Caki2 (cell line): ENCODE results near the gene CDK5R1. TPM values are rescaled to one million over a fixed set of nuclear protein-coding genes. Genes with fewer than 3 reads are reported as not detected.
"Not testable (repeated sequence)": the region's sequence is repeated elsewhere in the genome, so short reads cannot be mapped to it uniquely, and the experiment has no call there.

Experiments used
- DNase-seq: peaks from one replicate; pipeline ENCODE4 v3.0.0-alpha.2; 2015; ENCODE audit warnings: low read depth
- in situ Hi-C: cut with HindIII; loops from 2 replicates; pipeline ENCODE4 v1.10.0; 2016; ENCODE audit warnings: low sequenced_read_pairs, low pct_unique_long_range_greater_than_20kb, mixed read lengths
- total RNA-seq: library from RNA; depleted of rRNA; stranded (reverse); fragments of >200 nt; shearing (Covaris generic); gene quantifications from 2 replicates; pipeline ENCODE4 v1.2.3, GENCODE V29; 2014; ENCODE audit warnings: low replicate concordance; rRNA removed

Gene CDK5R1
- total RNA-seq: 0.87 and 4.5 TPM in 2 replicates

DNA sequence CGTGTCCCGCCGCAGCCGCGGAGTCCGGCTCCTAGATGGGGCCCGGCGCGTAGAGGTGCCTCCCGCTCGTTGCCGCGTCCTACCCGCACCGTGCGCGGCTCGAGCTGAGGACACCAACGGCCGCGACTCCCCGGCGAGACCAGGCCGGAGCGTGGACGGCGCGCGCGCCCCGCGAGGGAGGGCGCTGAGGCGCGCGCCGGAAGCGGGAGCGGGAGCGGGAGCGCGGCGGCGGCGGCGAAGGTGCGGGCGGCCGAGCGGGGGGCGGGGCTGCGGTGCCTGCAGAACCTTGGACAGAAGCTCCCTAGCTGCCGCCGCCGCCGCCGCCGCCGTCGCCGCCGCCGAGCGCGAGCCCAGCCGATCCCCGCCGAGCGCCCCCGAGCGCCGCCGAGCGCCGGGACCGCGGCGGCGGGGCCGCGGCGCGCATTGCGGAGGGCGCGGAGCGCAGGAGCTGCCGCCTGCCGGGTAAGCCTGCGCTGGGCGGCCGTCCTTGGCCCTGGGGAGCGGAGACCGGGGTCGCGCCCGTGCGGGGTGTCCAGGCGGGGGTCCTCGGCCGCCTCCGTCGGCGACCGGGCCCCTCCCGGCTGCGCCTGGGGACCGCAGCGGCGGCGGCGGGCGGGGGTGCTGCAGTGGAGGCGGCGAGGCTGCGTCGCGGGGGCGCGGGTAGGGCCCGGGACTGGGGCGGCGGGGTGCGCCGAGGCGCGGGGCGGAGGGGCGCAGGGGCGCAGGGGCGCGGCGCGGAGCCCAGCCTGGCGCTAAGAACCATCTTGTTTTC is at the start of gene CDK5R1:
Gene CDK5R1, plus strand, starts transcription at position 293 of the 772 bp plus-strand sequence. CDS start 628 bp downstream, outside the sequence.
- DNase-seq: no peak
- in situ Hi-C loops: no loop called here

DNA sequence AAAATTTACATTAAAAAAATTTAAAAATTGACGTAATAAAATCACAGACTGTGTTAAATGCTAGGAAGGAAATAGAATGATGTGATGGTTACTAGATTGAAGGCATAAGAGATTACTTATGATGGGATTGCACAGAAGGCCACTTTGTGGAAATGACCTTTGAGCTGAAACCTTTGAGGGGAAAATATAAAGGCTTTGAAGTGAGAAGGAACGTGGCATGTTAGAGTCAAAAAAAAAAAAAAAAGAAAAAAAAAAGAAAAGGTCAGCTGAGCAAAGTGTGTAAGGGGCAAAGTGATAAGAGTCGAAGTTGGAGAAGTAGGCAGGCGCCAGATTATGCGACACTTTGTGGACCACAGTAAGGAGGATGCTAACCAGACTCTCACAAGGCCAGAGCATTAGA is 46.1 kb upstream of the CDK5R1 start:
- in situ Hi-C loops: no loop called here
- no peak for DNase-seq

DNA sequence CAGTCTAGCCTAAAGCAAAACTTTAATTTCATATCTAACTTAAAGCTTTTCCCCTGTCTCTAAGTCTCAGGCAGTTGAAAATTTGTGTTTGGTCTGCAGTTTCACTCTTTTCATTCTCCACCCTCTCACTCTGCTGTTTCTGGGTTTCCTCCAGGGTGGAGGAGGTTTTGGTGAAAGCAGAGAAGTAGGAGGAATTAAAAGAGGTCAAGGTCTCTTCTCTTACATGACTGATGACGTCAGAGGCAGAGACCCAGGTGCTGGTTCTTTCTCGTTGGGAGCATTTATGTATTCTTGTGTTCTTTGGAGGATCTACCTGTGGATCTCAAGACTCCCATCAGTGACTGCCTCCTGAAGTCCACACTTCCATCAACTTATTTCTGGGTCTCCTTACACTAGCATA is 44.9 kb upstream of the CDK5R1 start:
- no peak for DNase-seq
- in situ Hi-C loops: no loop called here

DNA sequence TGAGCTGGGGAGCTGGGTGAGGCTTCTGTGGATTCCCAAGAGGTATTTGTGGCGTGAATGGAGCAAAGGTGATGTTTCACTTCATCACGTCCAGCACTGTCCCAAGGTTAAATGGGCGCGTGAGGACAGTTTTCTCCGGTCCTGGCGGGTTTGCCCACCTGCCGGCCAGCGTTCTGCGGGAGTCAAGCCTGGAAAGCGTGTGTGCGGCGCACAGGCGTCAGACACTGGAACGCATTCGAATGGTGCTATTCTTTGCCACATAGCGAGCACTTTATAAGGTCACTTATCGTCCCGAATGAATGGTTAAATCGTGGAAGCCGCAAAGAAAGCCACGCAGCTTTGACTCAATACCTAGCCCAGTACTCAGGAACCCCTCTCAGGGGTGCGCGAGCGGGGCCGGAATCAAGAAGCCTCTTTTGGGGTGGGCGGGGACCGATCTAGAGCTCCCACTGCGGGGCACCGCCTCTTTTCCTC is 42.9 kb upstream of the CDK5R1 start:
- DNase-seq: no peak
- in situ Hi-C loops: no loop called here

DNA sequence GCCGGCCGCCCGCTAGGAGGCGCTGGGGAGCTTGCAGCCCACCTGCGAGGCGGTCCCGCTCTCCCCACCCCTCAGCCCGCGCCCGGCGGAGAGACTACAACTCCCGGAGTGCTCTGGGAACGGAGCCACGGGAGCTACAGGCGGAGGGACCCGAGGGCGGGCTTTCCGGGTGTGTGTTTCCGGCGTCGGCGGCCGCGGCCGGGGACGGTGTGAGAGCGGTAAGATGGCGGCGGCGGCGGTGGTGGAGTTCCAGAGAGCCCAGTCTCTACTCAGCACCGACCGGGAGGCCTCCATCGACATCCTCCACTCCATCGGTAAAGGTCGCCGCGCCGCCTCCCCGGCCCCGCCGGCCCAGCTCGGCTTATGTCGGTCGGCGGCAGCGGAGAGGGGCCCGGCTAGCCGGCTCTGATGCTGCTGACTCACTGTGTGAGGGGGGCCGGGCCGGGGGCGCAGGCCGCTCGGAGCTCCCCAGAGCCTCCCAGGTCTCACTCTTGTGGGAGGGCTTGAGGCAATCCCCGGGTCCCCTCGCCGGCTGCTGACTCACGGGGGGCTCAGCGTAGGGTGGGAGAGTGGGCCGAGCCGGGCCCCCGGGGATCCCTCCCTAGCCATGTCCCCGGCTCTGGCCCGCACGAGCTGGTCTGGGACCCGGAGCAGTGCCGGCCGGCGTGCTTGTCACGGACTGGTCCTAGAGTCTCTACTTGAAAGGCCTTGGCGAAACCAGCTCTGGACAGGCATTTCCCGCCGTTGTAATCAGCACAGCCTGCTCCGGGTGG is 42.3 kb upstream of the CDK5R1 start, which contains the start of gene PSMD11:
Gene PSMD11, plus strand, starts transcription at position 210 of the 773 bp plus-strand sequence. Its CDS starts 14 bp downstream, at position 224.
- peak; percentile 96 for DNase-seq
- in situ Hi-C loops: no loop called here

DNA sequence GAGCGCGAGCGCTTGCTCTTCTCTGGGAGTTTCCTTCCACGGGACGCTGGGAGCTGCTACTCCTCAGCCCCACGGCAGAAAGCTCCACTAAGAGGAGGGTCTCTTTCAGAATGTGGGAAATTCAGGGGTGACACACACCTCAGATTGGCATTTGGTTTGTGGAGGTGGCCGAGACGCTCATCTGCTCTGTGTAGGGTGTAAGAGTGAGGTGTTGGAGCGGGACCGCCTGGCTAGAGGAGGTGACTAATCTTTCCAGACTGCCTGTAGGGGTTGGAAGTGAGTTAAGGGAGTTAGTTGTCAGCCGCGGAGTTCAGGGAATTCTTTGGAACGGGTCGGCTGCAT is 41.7 kb upstream of the CDK5R1 start:
- peak; percentile 71 for DNase-seq
- in situ Hi-C loops: no loop called here

DNA sequence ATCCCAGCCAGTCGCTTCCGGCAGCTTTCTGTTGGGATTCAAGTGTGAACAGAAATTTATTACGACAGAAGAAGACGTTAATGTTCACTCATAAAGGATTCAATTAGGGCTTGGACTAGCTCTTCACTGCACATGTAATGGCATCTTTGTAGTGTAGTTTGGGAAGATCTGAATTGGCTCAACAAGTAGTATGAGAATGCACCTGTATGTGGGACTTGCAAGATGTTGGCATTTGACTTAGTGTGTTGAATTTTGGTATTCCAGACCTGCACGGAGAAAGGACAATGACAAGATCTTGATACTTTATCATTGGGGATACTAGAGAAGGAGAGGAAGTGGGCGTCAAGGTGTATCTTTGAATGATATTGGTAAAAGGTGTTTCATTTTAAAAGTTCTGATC is 41.3 kb upstream of the CDK5R1 start:
- in situ Hi-C loops: no loop called here
- no peak for DNase-seq

DNA sequence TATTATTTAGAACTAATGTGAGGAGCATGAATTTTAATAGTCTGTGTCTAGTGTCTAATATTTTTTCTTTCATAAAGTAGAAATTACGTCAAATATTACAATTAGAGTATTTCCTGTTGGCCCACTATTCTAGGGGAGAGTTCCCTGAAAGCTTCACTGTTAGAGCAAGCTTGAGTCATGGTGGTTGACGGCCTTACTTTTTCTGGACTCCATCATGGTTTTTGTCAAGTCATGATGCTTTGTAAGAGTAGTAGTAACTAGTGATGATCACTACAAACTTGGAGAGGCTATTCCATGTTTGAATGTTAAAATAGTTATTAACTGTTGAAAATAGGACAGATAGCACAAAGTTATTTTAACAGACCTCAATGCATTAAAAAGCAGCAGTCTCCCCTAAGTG is 40.8 kb upstream of the CDK5R1 start:
- in situ Hi-C loops: no loop called here
- DNase-seq: peak; percentile 47

DNA sequence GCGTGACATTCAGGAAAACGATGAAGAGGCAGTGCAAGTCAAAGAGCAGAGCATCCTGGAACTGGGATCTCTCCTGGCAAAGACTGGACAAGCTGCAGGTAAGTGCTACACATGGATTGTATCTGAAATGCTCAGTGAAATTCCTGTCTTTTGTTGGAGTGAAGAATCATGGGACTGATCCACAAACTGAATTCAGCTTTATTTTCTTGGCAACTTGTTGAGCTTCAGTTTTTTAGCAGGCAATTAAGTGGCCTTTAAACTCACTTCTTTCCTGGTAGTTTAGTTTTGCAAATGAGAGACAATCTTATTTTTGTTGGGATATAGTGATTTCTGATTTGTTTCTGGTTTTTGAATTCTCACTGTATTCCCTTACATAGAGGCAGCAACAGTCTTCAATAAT is 39.8 kb upstream of the CDK5R1 start:
- no peak for DNase-seq
- in situ Hi-C loops: no loop called here

DNA sequence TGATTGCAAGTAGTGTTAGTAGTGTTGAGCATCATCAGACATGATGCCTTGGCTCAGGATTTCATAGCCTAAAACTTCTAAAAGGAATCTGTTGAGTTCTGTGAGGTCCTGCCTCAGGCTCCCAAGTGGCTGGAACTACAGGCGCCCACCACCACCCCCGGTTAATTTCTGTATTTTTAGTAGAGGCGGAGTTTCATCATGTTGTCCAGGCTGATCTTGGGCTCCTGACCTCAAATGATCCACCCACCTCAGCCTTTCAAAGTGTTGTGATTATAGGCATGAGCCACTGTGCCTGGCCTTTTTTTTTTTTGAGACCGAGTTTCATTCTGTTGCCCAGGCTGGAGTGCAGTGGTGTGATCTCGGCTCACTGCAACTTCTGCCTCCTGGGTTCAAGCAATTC is 36.8 kb upstream of the CDK5R1 start:
- no peak for DNase-seq
- in situ Hi-C loops: no loop called here

DNA sequence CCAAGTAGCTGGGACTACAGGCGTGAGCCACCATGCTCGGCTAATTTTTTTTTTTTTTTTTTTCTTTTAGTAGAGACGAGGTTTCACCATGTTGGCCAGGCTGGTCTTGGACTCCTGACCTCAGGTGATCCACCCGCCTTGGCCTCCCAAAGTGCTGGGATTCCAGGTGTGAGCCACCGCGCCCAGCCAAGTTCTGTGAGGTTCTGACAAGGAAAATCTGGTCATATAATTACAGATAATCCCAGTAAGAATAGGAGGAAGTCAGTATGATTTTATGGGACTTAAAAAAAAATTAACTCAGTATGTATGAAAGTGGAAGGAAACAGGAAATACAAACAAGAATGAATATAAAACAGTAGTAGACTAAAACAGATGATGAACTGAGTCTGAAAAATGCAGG is 36.4 kb upstream of the CDK5R1 start:
- in situ Hi-C loops, DNase-seq: not testable (repeated sequence)

DNA sequence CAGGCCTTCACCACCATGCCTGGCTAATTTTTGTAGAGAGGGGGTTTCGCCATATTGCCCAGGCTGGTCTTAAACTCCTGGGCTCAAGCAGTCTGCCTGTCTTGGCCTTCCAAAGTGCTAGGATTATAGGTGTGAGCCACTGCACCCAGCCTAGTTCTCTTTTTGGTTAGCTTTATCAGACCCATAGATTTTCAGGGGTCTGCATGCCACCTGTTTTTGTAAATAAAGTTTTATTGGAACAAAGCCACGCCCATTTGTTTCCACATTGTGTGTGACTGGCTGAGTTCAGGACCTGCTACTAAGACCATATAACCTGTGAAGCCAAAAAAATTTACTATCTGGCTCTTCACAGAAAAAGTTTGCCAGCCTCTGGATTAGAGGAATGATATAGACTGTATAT is 34.9 kb upstream of the CDK5R1 start:
- in situ Hi-C loops: no loop called here
- DNase-seq: no peak

DNA sequence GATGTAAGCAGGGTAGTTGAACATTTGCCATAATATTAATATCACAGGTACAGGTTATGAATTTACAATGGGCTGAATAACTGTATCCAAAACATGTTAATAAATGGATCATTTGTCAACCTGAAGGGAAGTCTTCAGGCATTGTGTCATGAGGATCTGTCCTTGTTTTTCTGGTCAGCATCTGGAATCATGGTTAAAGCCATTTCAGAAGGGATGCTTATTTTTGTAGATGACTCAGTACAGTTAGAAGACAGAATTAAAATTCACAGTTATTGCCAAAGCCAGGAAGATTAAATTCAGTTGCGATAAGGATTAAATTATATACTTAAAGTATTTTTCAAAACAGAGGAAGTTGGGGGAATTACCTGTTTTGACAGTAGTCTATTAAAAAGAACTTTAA is 34.5 kb upstream of the CDK5R1 start:
- in situ Hi-C loops: no loop called here
- DNase-seq: no peak

DNA sequence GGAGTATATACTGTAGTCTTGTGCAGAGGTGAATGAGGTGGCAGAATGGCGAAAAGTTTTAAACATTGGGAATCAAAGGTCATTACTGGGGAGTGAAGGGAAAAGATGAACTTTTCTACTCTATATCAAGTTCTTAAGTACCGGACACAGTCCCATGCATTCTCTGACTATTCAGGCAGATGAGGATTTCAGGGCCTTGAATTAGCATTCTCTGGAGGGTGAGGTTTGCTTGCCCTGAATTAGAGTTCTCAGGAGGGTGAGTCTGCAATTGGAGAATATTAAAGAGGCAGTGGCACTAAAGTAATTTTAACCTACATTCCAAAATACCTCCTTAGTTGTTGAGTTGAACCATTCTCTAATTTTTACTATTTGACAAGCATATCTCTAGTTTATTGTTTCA is 33.4 kb upstream of the CDK5R1 start:
- no peak for DNase-seq

DNA sequence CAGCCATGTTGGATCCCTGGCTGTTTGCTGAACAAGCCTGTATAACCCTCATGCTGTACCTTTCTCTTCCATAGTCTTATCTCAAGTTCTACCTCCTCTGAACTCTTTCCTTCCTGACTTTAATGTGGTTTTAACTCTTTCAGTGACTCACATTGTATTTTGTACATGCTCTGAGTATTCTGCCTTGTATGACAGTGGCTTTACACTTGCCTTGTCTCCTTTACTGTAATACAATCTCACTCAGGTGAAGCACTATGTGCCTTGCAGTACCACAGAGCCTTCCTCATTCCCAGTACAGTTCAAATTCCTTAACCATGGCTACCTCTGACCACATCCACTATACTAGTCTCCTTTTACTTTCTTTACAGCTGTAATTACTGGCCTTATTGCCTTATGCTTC is 28.4 kb upstream of the CDK5R1 start:
- in situ Hi-C loops: no loop called here
- DNase-seq: no peak

More for the DNA sequence above, 33.4 kb upstream of the CDK5R1 start:
- in situ Hi-C loops: no loop called here

DNA sequence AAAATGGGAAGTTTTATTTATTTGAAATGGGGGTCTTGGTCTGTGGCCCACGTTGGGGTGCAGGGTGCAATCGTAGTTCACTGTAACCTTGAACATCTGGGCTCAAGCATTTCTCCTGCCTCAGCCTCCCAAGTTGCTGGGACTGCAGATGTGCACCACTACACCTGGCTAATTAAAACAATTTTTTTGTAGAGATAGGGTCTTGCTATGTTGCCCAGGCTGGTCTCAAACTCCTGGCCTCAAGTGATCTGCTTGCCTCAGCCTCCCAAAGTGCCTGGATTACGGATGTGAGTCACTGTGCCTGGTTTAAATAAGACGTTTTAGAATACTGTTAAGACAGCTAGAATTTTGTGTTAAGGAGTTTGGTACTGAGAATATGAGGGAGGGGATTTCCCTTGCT is 26.7 kb upstream of the CDK5R1 start:
- in situ Hi-C loops: no loop called here

DNA sequence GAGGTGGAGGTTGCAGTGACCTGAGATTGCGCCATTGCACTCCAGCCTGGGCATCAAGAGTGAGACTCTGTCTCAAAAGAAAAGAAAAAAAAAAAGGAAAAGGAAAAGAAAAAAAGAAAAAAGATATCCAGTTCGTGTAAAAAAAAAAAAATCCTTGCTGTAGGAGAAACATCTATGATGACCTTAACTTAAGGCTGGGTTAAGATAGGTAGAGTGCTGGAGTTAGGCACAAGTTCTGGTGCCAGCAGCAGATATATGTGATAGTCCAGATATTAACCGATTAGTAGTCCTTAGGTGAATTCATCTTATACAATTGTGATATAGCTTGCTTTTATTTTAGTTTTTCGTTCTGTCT is 25.3 kb upstream of the CDK5R1 start:
- in situ Hi-C loops: no loop called here
- no peak for DNase-seq

More for the DNA sequence above, 26.7 kb upstream of the CDK5R1 start:
- no peak for DNase-seq

DNA sequence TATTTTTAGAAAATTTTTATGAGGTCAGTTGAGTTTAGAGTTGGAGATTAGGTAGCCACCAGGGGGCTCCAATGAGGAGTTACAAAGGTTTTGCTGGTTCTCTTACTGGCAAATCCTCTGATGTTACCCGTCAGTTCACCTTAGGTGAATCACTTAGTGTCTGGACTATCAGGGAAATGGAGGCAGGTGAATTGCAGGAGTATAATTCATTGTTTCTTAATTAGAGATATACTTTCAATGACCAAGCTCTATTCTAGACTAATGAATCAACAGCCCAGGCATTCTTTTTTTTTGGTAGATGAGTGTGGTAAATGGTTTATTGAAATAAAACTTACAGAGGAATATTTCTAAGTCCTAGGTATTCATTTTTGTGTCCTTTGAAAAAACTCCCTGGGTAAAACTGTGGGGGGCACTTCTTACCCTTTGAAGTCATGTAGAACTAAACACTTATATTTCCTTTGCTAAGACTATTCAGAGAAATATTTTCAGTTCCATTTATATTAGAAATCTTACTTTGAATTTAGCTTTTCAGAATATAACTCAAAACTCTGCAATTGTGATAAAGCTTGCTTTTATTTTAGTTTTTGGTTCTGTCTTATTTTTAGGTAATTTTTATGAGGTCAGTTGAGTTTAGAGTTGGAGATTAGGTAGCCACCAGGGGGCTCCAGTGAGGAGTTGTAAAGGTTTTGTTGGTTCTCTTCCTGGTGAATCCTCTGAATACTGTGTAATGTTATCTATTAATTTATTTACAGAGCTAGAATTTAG is 24.8 kb upstream of the CDK5R1 start:
- DNase-seq: peak; percentile 50

DNA sequence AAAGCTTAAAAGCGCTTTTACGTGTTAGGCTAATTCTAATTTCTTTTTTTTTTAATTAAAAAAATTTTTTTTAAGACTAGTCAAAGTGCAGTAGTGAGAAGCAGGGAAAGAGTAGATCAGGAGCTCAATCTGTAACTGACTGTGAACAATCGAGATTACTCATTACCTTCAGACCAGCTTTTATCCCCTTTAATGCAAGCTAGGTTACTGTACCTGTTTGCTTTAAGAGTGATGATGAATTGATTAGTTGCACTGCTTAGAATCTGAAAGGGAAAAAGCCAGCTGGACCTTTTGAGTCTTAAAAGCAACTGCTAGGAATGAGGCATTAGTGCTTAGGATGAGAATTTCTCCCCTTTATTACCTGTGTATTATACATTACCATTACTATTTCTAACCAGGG is 23.5 kb upstream of the CDK5R1 start:
- no peak for DNase-seq
- in situ Hi-C loops: no loop called here

More for the DNA sequence above, 24.8 kb upstream of the CDK5R1 start:
- in situ Hi-C loops: no loop called here
